OCI-LY1 (cell line): ENCODE measurements around the gene TSPYL4.

Source experiments
- CTCF ChIP-seq: fragments of 200-600 bp; sonication (generic), shearing (Covaris generic); IDR thresholded peaks from 2 replicates; pipeline ENCODE4 v1.5.1; 2017; ENCODE audit warnings: mild to moderate bottlenecking, antibody characterized with exemption, low read length, moderate library complexity, mixed read lengths
- EZH2 ChIP-seq: fragments of 200-600 bp; sonication (generic), shearing (Covaris generic); IDR thresholded peaks from 2 replicates; pipeline ENCODE4 v1.8.0; 2017; ENCODE audit warnings: borderline replicate concordance, mixed run types, mild to moderate bottlenecking, antibody characterized with exemption, low read length, moderate library complexity, mixed read lengths

DNA sequence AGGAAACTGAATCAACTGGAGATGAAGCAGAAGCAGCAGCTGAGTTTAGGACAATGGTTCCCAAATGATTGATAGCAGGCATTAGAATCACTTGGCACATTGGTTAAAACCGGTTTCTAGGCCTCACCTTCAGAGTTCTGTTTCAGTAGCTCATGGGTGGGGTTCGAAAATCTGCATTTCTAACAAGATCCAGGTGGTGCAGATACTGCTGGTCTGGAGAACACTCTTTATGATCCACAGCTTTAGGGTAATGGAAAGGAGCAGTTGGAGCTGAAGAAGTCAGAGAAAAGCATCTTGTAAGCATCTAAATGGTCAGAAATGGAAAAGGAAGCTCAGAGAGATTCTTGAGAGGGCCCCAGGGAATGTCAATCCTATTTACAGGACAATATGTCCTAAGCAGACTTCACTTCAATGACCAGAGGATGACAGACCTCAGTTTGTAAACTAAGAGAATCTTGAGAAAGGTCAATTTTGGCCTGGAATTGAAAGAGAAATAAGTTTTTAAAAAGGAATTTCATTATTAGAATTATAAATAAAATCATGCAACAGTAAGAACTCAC is 17.4 kb upstream of the TSPYL4 start:
- TF ChIP-seq CTCF (no peak), EZH2 (no peak)
